Activated naive CD8-positive, alpha-beta T cell treated with anti-CD3 and anti-CD28 coated beads, Interleukin-2, amount 50 U/mL, for 24 hours (primary cell): ENCODE data around the gene GNPTG.

Experiments used
- ATAC-seq: fragments of 150-1000 bp; cut with Tn5 transposase; one replicate; pipeline ENCODE4 v1.10.0; 2021
- DNase-seq: peaks from one replicate; pipeline ENCODE4 v3.0.0; 2021
- H3K27ac Mint-ChIP-seq: one replicate; pipeline ENCODE4 v1.8.0; 2021; ENCODE audit warnings: mild to moderate bottlenecking, mixed read lengths
- H3K27me3 Mint-ChIP-seq: one replicate; pipeline ENCODE4 v1.8.0; 2021; ENCODE audit warnings: mixed read lengths
- H3K36me3 Mint-ChIP-seq: one replicate; pipeline ENCODE4 v1.8.0; 2021; ENCODE audit warnings: low read depth, mixed read lengths
- H3K4me1 Mint-ChIP-seq: one replicate; pipeline ENCODE4 v1.8.0; 2021; ENCODE audit warnings: mixed read lengths
- H3K4me3 Mint-ChIP-seq: one replicate; pipeline ENCODE4 v1.8.0; 2021; ENCODE audit warnings: mild to moderate bottlenecking, moderate library complexity, mixed read lengths
- H3K9me3 Mint-ChIP-seq: one replicate; pipeline ENCODE4 v1.8.0; 2021; ENCODE audit warnings: mixed read lengths

GNPTG gene

DNA sequence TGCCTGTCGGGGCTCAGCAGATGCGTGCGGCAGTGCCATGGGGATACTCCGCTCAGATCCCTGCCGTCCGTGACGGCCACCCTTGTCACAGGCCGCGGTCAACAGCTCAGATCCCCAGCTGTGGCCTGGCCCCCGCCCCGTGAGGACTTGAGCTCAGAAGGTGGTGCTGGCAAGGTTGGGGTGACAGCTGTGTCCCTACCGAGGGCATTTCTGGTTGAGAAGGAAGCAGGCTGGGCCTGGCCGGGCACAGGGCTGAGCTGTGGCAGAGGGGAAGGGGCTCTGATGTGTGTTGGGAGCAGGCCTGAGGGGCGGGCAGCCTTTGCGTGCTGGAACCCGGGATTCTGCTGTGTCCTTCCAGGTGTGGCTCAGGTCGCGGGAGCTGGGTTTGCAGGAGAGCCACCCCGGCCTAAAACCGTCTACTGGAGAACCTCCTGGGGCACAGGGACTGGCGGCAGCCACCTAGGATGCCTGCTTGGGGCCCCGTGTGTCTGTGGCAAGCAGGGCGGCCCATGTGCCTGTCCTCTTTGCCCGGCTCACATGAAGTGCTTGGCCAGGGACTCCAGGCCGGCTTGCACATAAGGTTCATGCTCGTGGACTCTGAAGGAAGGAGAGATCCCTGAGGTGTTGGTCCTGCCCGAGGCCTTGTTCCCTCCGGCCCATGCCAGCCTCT is 37.2 kb upstream of the GNPTG start:
- Mint-ChIP-seq H3K9me3 (no peaks in the 10 kb centered on the region), H3K27ac (no peak overlapping the region), H3K4me3 (no peak overlapping the region), H3K4me1 (peaks cover 34% of the 10 kb centered on the region), H3K27me3 (no peaks in the 10 kb centered on the region), H3K36me3 (peaks cover 53% of the 10 kb centered on the region)
- DNase-seq (no peak), ATAC-seq (no peak)

DNA sequence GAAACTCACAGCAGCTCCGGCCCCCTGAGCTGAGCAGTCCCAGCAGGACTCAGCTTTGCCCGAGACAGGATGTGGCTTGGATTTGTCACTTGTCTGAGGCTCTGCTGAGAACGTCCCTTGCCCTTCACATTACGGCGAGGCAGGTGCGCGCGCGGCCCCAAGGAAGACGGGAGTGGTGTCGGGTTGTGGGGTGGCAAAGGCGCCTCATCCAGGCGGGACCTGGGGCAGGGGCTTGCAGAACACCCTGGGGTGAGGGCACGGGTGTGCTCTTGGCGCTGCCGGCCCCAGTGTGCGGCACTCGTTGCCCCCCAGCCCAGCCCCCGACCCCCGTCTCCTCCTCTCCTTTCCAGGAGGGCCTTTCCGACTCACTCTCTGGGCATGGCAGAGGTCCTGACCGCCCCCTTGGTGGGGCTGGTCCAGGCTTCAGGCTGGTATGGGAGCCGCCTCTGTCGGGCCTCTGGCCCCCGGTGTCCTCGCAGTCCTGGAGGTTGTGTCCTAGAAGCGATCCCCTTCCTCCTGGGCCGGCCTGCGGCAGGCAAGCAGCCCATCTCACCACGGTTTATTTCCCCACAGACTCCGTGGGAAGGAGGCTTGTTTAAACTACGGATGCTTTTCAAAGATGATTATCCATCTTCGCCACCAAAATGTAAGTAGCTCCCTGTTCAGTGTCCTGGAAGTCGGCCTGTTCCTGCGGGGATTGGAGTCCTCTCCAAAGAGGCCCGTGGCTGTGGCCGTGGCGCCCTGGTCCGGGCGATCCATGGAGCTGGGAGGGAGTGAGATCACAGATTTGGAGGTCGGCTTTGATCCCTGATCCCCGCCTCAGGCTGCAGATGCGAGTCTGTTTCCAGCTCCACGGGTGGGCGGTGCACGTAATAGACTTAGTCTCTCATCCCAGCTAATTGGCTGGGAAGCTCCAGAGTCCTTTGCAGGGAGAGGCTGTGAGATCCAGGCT is 36.4 kb upstream of the GNPTG start:
- no peaks in the 10 kb centered on the region for H3K27me3 Mint-ChIP-seq
- ATAC-seq: no peak
- no peak overlapping the region for H3K27ac Mint-ChIP-seq
- H3K36me3 Mint-ChIP-seq: peaks cover 50% of the 10 kb centered on the region
- peaks cover 30% of the 10 kb centered on the region for H3K4me1 Mint-ChIP-seq
- no peak overlapping the region for H3K4me3 Mint-ChIP-seq
- no peak for DNase-seq
- no peaks in the 10 kb centered on the region for H3K9me3 Mint-ChIP-seq

DNA sequence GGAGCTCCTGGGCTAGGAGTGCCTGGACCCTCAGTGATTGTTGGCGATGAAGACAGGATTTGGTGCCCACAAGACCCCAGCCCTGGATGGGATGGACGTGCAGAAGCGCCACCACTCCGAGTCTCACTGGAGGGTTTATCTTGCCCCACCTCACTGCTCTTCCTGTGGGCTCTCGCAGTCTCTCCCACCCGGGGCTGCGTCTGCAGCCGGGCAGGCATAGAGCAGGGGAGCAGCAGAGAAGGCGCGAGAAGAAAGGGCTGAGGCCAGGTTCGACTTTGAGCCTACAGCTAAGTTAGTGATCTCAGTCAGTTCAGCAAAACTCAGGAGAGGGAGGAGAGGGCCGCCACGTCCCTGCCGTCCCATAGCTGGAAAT is 35.7 kb upstream of the GNPTG start:
- Mint-ChIP-seq H3K4me3 (no peak overlapping the region), H3K9me3 (no peaks in the 10 kb centered on the region), H3K4me1 (peaks cover 24% of the 10 kb centered on the region), H3K36me3 (peaks cover 44% of the 10 kb centered on the region), H3K27me3 (no peaks in the 10 kb centered on the region), H3K27ac (no peak overlapping the region)
- ATAC-seq (no peak), DNase-seq (no peak)

DNA sequence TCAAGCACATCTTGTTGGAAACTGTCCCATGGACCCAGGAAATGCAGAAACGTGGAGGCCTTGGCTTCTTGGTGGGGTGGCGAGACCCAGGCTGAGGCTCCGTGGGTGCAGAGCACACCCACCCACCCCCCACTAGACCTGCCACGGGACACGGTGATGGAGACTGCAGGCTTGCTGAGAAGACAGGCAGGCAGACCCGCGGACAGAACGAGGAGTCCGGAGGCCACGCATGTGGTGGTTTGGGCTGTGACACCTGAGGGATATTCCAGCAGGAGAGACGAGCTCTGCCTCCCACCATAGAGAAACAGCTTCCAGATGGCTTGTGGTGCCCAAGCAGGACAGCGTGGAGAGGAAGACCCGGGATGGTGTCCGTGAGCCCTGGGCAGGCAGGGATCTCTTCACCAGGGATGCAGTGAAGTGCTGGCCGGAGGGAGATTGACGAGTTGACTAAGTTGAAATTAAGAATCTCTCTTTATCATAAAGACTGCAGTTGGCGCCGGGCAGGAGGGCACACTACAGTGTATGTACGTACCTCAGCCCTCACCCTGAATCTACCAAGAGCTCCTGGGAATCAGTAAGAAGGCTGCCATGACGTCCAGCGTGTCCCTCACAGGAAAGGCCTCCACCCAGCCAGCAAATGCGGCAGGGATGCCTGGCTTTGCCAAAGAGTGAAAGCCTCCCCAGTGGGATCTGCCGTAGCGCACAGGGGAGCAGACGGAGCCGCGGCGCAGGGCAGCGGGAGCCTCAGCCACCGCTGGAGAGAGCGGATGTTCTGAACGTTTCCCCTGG is 34.1 kb upstream of the GNPTG start:
- Mint-ChIP-seq H3K4me1 (peaks cover 8% of the 10 kb centered on the region), H3K4me3 (no peak overlapping the region), H3K27ac (no peak overlapping the region), H3K36me3 (peaks cover 42% of the 10 kb centered on the region), H3K27me3 (no peaks in the 10 kb centered on the region), H3K9me3 (no peaks in the 10 kb centered on the region)
- DNase-seq (no peak), ATAC-seq (no peak)

DNA sequence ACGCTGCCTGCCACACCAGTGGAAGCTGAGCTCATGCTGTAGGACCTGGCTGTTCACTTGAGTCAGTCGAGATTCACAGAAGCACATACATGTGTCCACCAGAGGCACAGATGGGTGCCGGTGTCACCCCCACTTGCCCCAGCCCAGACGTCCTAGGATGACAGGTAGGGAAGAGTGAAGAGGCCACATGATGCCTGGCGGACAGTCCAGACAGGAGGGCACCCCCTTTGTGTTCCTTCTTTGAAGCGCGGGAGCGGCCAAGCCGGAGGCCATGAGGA is 33.5 kb upstream of the GNPTG start:
- no peak for ATAC-seq
- Mint-ChIP-seq H3K9me3 (no peaks in the 10 kb centered on the region), H3K4me1 (peaks cover 3% of the 10 kb centered on the region), H3K36me3 (peaks cover 43% of the 10 kb centered on the region), H3K27me3 (no peaks in the 10 kb centered on the region), H3K4me3 (no peak overlapping the region), H3K27ac (no peak overlapping the region)
- no peak for DNase-seq

DNA sequence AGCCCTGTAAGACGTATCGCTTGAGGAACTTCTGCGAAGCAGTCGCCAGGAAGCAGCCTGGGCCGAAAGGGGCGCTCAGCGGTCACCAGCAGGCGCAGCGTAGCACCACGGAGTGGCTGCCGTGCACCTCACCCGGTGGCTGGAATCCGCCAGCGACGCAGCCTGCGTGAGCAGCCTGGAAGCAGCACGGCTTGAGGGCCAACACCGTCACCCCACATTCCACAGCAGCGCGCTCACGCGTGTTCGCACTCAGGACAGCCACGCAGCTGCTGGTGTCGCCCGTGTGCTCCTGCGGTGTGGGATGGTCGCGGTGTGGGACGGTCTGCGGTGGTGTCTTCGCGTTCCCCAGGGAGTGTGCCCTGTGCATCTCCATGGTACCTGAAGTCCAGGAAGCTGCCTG is 32.7 kb upstream of the GNPTG start:
- Mint-ChIP-seq H3K36me3 (peaks cover 45% of the 10 kb centered on the region), H3K27me3 (no peaks in the 10 kb centered on the region)
- no peak for ATAC-seq

DNA sequence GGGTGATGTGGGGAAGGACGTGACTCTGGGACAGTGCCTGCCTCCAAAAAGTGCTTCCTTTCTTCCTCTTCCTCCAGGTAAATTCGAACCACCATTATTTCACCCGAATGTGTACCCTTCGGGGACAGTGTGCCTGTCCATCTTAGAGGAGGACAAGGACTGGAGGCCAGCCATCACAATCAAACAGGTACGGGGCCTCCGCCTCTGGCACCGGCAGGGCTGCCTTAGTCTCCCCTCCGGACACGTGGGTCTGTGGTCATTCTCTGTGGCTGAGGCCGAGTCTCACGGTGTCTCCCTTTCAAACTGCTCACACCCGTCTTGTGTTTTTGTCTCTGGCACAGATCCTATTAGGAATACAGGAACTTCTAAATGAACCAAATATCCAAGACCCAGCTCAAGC is 31.6 kb upstream of the GNPTG start:
- DNase-seq: no peak
- Mint-ChIP-seq H3K4me3 (no peak overlapping the region), H3K4me1 (no peaks in the 10 kb centered on the region), H3K9me3 (no peaks in the 10 kb centered on the region), H3K36me3 (peaks cover 41% of the 10 kb centered on the region), H3K27ac (no peak overlapping the region), H3K27me3 (no peaks in the 10 kb centered on the region)
- ATAC-seq: no peak

More for the DNA sequence above, 32.7 kb upstream of the GNPTG start:
- peaks cover 2% of the 10 kb centered on the region for H3K4me1 Mint-ChIP-seq
- no peak for DNase-seq
- H3K27ac Mint-ChIP-seq: no peak overlapping the region
- no peak overlapping the region for H3K4me3 Mint-ChIP-seq
- no peaks in the 10 kb centered on the region for H3K9me3 Mint-ChIP-seq

DNA sequence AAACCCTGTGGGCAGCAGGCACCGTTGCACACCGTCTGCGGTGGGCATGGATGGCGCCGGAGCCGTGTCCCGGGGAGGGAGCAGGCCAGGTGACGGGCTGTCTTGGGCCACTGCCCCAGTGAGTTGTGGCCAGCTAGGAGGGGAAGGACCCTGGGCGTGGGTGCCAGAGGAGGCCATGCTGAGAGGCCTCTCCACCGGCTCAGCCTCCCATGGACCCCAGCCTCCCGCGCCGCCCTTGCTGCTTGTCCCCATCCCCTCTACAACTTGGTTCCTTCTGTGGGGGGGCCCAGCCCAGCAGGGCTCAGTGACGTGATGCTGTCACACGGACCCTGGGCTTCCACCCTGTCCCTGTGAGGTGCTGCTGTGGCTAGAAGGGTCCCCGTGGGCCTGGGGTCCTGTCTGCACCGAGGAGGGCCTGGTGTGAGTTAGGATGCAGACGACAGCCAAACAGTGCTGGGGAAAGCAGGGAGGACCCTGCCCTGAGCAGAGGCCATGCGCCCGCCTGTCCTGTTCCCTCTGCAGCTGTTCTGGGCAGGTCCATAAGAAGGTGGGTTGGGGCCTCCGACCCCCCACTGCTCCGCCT is 31.0 kb upstream of the GNPTG start:
- Mint-ChIP-seq H3K27ac (no peak overlapping the region), H3K4me3 (no peak overlapping the region), H3K36me3 (peaks cover 38% of the 10 kb centered on the region), H3K27me3 (no peaks in the 10 kb centered on the region), H3K9me3 (no peaks in the 10 kb centered on the region), H3K4me1 (no peaks in the 10 kb centered on the region)
- no peak for ATAC-seq
- no peak for DNase-seq

DNA sequence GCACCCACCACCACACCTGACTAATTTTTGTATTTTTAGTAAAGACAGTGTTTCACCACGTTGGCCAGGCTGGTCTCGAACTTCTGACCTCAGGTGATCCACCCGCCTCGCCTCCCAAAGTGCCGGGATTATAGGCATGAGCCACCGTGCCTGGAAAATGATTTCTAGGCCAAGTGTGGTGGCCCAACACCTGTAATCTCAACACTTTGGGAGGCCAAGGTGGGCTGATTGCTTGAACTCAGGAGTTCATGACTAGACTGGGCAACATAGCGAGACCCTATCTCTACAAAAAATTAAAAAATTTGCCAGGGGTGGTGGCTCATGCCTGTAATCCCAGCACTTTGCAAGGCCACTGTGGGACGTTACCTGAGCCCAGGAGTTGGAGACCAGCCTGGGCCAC is 29.3 kb upstream of the GNPTG start:
- Mint-ChIP-seq H3K4me1 (no peaks in the 10 kb centered on the region), H3K27ac (no peak overlapping the region), H3K36me3 (peaks cover 25% of the 10 kb centered on the region), H3K27me3 (no peaks in the 10 kb centered on the region), H3K4me3 (no peak overlapping the region), H3K9me3 (no peaks in the 10 kb centered on the region)
- no peak for DNase-seq
- ATAC-seq: no peak

DNA sequence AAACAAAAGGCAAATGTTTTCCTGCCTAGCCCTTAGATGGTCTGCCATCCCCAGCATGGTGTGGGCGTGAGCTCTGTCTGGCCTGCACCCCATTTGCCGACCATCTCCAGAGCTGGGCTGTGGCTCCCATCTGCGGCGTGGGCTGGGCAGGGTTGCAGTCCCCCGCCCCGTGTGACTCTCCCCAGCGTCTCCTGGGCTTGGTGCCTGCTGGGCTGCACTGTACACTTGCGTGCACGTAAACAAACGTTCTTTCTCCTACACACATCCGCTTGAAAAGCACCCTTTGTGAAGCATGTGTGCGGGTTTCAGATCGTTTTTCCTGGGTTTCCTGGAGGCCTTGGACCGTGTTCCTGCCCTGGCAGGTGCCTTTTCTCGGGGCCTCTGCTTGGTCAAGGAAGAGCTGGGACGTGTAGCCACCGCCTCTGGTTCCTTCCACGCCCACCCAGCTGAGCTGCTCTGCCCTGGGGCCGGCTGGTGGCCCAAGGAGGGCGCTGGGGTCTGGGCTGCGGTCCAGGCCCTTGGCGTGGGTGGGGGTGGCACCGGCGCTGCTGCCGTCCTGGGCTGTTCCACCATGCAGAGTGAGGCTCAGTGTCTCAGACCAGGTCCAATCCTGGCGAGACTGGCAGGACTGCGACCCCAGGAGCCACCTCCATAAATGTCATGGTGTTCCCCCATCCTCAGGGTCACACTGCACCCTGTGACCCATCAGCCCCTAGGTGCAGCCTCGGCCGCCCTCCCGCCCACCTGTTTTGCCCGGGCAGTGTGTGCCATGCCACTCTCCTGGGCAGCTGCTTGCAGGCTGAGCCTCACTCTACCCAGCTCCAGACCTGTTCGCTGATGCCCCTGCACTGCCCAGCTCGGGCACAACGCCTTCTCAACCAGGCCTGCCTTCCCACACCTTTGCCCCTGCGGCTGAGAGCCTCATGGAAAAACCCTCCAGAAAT is 28.2 kb upstream of the GNPTG start:
- Mint-ChIP-seq H3K4me1 (no peaks in the 10 kb centered on the region), H3K27ac (no peak overlapping the region), H3K4me3 (no peak overlapping the region), H3K27me3 (no peaks in the 10 kb centered on the region), H3K9me3 (no peaks in the 10 kb centered on the region), H3K36me3 (peaks cover 13% of the 10 kb centered on the region)
- no peak for DNase-seq
- ATAC-seq: no peak

DNA sequence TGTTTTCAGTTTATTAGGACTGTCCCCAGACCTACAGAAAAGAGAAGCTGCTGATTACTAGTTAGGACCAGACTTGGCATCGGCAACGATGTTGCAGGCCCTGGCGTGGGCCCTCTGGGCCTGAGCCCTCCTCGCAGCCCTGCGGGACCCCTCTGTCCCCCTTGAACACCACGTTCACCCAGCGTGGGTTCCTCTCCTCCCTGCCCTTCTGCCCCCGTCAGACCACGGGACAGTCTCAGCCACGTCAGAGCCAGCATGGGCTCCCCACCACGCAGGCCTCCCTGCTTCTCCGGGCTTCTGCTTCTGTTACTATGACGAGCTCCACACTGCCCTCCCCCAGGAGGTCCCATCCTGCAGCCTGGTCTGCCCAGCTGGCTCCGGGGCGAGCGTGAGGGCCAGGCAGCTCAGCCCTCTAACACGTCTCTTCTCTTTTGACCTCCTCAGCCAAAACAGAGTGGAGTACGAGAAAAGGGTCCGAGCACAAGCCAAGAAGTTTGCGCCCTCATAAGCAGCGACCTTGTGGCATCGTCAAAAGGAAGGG is 27.4 kb upstream of the GNPTG start:
- DNase-seq (no peak), ATAC-seq (no peak)
- Mint-ChIP-seq H3K27ac (no peak overlapping the region), H3K36me3 (peaks cover 8% of the 10 kb centered on the region), H3K9me3 (no peaks in the 10 kb centered on the region), H3K4me1 (no peaks in the 10 kb centered on the region), H3K4me3 (no peak overlapping the region), H3K27me3 (no peaks in the 10 kb centered on the region)

DNA sequence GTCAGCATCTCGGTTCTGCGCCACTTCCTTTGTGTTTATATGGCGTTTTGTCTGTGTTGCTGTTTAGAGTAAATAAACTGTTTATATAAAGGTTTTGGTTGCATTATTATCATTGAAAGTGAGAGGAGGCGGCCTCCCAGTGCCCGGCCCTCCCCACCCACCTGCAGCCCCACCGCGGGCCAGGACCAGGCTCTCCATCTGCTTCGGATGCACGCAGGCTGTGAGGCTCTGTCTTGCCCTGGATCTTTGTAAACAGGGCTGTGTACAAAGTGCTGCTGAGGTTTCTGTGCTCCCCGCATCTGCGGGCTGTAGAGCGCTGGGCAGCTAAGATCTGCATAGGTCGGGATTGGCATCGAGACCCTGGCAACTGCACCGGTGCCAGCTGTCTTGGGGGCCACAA is 26.5 kb upstream of the GNPTG start:
- DNase-seq: no peak
- Mint-ChIP-seq H3K27me3 (no peaks in the 10 kb centered on the region), H3K9me3 (no peaks in the 10 kb centered on the region), H3K36me3 (peaks cover 6% of the 10 kb centered on the region), H3K27ac (no peak overlapping the region), H3K4me3 (no peak overlapping the region), H3K4me1 (no peaks in the 10 kb centered on the region)
- no peak for ATAC-seq

DNA sequence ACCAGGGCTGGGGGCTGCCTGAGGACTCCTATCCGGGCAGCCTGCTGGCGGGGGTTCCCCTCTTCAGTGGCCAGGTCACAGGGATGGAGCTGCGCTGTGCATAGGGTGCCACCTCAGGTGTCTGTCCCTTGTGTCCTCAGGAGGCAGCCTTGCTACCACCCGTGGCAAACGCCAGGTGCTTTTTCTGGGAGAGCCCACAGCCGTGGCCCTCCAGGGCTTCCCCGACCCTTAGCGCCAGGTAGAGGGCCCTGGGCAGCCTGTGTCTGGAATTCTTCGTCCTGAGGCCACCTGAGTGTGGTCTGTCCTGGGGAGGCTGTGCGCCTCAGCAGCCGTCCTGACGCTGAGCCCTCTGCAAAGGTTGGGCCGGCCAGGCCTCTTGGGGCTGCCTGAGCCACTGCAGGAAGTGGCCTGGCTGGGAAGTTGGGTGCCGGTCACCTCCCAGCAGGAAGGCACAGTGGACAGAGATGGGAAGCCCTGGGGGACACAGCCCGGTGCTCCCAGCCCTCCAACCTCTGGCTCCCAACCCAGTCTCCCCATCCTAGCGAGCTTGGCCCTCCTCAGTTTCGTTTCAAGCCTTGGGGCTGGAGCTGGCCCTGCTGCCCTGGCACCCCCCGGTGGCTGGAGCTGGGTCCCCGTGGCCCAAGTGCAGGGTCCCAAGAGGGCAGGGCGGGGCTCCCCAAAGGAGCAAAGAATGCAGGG is 25.9 kb upstream of the GNPTG start:
- ATAC-seq (peak; percentile 8), DNase-seq (no peak)
- no peak overlapping the region for H3K27ac Mint-ChIP-seq
- no peaks in the 10 kb centered on the region for H3K4me1 Mint-ChIP-seq
- no peak overlapping the region for H3K4me3 Mint-ChIP-seq
- no peaks in the 10 kb centered on the region for H3K27me3 Mint-ChIP-seq
- H3K9me3 Mint-ChIP-seq: no peaks in the 10 kb centered on the region
- H3K36me3 Mint-ChIP-seq: peaks cover 6% of the 10 kb centered on the region
